COR-L47 (cell line): ENCODE data around the gene FOXO6.
A peak's percentile ranks its signal among the peaks of the same experiment; 100 is the strongest.

Source experiments
- DNase-seq: peaks from one replicate; lab custom pipeline; 2025; lab: John Stamatoyannopoulos, UW

FOXO6 gene

DNA sequence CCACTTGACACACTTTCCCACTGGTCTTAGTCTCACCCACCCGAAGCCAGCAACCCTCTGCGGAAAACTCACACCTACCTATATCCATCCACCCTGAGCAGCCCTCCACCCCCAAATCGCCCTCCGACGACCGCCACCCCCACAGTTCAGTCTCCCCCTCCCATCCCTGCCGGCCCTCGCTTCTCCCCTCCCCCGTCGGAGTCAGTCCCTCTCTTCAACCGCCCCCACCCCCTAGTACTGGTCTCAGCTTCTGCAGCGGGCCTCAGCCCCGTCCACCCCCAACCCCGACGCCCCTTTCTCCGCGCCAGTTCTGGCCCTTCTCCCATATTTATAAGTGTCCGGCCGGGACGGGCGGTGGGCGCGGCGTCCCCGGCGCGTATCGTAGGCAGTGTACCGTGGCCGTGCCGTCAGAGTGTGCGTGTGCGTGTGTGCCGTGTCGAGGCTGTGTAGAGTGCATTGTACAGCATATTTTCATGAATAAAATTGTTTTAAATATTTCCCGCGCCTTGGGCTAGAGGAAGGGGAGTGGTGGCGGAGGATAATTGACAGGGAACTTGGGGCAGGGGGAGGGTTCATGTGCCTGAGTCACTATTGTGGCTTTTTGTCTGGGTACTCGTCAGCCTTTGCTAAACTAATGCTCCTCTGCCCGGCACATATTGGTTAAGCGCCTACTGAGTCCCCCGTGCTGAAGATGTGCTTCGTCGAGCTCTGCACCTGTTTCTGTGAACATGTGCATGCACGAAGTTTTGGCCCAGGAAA lies 22.0 kb downstream of the FOXO6 start:
- no peak for DNase-seq

DNA sequence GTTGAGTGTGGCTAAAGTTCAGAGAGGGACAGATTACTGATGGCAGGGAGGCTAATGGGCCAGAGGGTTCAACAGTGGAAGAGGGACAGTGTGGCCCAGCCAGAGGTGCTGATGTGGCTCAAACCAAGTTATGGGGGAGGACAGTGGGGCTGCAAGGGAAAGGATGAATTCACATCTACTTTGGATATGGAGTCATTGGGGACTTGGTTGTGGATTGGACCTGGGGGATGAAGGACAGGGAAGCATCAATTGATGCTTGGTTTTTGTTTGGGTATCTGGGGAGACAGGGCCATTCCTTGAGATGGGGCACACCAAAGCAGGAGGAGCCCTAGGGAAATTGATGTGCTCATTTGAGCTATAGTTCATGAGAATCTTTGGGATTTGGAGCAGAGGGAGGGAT lies 23.3 kb downstream of the FOXO6 start:
- no peak for DNase-seq

- DNase-seq = no peak
Observed at GRCh38 chr1:41385398-41386195, 24.4 kb downstream of the FOXO6 start.

DNA sequence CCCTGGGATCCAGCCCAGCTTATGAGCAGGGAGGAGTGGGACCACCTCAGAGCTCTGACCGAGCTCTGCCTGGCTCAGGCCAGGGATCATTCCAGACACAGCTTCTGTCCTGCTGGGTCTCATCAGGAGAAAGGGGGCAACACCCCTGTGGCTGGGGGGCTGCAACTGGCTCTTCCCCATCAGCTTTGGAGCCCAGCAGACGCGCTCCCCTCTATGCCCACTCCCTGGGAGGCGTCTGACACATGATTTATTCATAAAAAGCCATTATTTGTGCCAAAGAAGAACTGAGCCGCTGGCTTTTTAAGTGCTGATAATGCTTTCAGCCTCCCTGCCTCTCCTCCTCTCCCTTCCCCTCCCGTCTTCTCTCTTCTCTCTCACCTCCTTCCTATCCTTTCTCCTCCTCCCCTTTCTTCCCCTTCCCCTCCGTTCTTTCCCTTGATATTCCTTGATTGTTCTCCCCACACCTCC lies 25.0 kb downstream of the FOXO6 start:
- no peak for DNase-seq

- peak; percentile 89 for DNase-seq
Observed at GRCh38 chr1:41387667-41388091, 26.4 kb downstream of the FOXO6 start.

DNA sequence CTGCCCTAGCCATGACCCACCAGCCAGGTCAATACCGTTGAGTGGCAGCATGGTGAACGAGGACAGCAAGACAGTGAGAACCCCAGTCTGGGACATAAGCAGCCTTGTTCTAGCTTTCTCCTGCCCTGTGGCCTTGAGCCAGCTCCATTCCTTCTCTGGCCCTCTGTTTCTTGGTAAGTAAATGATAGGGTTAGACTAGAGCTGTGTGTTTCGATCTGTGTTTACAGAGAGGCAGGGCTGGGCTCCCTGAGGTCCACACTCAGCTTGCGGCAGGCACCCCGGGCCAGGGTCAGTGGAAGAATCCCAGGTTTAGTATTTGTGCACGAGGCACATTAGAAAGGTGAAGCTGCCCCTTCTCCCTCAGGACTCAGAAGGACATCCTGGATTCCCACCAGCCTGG lies 27.3 kb downstream of the FOXO6 start:
- no peak for DNase-seq

GRCh38 chr1:41389009-41389408 lies 27.8 kb downstream of the FOXO6 start:
- no peak for DNase-seq

DNA sequence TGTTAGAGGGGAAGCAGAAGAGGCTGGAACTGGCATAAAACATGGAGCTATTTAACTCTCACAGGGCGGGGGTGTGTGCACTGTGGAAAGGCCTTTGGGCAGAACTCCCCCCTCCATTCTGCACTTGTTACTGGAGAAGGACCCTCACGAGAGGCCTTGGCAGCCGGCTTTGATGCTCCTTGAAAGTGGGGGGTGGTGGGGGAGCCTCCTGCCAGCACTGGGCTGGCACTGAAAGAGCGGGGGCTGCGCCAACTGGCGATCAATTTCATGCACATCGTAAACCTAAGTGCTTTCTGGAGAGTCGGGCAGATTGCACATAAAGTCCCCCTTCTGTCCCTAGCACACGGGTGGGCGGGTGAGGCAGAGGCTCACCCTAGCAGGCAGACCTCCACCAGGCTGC lies 28.9 kb downstream of the FOXO6 start:
- no peak for DNase-seq

DNA sequence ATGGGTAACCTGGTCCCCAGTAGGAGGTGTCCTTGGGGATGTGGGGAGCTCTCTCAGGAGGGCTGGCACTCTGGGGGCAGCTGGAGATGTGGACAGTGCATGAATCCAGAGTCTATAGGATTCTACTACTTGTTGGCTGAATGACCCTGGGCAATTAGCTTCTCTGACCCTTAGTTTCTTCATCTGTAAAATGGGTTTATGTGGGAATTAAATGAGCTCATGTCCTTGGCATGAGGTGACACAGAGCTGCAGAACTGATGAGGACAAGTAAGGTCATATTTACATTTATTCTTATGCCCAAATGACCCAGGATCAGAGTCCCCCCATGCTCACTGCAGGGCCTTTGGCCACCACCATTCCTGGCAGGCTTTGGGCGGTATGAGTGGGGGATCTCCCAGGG lies 29.3 kb downstream of the FOXO6 start:
- DNase-seq = no peak

GRCh38 chr1:41391834-41392527 lies 30.7 kb downstream of the FOXO6 start:
- no peak for DNase-seq

GRCh38 chr1:41392528-41392924 lies 31.3 kb downstream of the FOXO6 start:
- no peak for DNase-seq

DNA sequence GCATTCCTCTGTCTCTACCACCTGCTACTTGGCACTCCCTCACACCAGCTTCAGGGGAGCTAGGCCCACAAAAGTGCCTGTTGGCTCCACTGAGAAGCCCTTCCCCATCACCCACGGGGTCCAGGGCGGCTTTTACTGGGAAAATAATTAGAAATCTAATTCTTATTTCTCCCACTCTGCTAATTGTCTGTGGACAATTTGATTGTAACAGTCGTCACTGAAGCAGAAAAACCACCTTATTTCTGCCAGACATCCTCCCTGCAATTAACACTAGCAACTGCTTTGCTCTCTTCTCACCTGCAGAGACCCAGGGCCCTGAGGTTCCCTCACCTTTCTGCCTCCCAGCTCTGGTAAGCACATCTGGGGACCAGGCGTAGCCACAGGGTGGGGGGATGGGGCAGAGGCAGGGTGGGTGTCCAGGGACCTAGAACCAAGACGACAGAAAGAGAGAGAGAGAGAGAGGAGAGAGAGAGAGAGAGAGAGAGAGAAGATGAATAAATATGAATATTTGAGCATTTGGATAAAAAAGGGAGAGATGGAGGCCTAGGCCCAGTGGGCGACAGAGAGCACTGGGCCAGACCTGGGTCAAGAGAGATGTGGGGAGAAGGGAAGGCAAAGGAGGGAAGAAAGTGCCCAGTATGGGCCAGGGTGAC lies 32.6 kb downstream of the FOXO6 start:
- no peak for DNase-seq

GRCh38 chr1:41394369-41394744 lies 33.1 kb downstream of the FOXO6 start:
- no peak for DNase-seq

DNA sequence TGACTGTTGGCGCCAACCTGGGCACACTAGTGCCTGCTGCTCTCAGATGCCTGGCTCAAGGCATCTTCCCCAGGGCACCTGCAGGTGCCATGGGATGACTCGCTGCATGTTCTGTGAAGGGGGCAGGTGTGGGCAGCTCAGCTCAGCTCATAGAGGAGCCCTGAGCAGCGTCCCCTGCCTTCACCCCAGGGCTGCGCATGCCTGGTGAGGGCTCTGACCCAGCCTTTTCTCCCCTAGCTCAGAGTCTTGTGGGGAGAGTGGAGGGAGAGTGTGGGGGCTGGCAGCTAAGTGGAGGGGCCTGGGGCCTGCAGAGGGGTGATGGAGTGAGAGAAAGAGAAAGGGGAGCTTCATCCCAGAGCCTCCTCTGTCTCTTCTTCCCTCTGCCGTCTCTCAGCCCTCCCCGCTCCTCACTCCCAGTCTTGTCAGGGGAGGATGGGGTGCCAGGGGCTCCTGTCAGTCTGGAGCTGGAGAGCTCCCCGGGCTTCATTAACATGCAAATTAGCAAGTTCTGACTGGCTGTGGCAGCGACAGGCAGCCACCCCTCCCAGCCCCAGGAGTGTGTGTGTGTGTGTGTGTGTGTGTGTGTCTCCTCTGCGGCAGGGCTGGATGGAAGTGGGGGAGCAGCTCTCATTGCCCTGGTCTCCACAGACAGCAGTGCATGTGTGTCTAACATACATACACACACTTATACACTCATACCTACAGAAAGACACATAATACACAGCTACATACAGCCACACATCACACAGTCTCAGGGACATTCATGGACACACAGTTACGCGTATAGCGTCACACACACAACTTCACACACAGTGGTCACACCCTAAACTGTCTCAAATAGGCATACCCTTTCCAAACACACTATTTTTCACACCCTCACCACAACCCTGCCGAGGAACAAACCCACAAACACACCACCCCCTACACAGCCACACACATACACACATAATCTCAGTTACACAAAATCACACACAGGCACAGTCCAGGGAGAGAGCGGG lies 34.0 kb downstream of the FOXO6 start:
- peak; percentile 80 for DNase-seq

DNA sequence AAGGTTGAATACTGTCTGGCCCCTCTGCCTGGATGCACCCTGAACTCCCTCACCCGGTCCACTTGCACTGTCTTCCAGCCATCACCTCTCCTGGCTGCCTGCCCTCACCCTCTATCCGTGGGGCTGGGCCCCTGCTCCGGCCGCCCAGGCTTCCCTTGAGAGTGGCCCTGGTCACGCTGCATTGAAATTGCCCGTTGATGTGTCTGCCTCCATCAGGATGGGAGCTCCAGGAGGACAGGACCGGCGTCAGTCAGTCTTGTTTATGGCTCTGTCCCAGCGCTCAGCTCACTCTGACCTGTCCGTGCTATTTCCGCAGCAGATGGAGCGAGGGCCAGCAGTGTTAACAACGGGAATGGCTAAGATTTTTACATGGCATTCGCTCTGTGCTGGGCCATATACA lies 34.9 kb downstream of the FOXO6 start:
- no peak for DNase-seq

DNA sequence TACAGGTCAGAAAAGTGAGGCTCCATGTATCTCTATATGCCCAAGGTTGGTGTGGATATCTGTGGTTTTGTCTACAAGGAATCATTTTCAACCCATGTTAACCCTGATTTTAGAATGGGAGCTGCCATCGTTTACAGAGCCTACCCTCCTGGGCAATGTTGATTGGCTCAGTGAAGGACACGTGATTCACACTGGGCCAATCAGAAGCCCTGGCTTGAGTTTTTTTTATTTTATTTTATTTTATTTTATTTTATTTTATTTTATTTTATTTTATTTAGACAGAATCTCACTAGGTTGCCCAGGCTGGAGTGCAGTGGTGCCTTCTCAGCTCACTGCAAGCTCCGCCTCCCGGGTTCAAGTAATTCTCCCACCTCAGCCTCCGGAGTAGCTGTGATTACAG lies 35.8 kb downstream of the FOXO6 start:
- DNase-seq = no peak

GRCh38 chr1:41397753-41398330 lies 36.6 kb downstream of the FOXO6 start:
- no peak for DNase-seq

DNA sequence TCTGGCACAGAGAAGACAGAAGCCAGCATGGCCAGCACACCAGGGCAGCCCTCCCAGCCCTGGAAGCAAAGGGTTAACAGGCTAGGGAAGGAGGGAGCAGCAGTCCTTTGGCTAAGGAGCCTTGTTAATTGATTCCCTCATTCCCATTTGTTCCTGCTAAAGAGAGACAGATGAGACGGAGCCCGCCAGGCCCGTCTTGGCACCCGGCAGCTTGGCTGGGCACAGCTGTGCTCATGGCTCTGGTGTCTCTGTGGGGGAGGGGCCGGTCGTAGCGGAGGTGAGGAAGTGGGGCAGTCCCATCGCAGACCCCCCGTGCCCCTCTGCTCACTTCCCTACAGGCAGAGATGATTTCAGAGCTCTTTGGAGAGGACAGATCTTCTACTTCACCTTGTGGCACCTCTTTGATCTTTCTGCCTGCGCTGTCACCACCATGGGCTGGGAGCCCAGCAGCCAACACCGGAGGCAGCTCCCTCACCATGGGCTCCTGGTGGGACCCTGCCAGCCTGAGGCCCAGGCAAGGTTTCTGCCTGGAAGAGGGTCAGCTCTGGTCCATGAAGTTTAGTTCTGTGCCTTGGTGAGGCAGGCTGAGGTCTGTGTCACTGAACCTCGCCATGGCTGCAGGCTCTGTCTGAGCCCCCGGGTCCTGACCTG lies 38.0 kb downstream of the FOXO6 start:
- no peak for DNase-seq

GRCh38 chr1:41400225-41400624 lies 39.0 kb downstream of the FOXO6 start:
- no peak for DNase-seq

- DNase-seq = no peak
Observed at GRCh38 chr1:41401899-41402298, 40.7 kb downstream of the FOXO6 start.
